Astrocyte of the spinal cord (primary cell): Measurements from ENCODE around the gene ZNF831.

Source experiments
- DNase-seq: peaks from one replicate; pipeline ENCODE4 v3.0.0; 2011; ENCODE audit warnings: low read depth, low spot score
- H3K4me3 ChIP-seq: 2 replicates; pipeline ENCODE4 v1.5.1; 2011; ENCODE audit warnings: low read depth, mild to moderate bottlenecking, low read length, moderate library complexity
- CTCF ChIP-seq: IDR thresholded peaks from 2 replicates; pipeline ENCODE4 v1.5.1; 2012; ENCODE audit warnings: low read depth, mild to moderate bottlenecking, low read length, inconsistent platforms
- in situ Hi-C: cut with HindIII; loops from 2 replicates; pipeline ENCODE4 v1.10.0; 2017; ENCODE audit warnings: low sequenced_read_pairs

The ZNF831 gene

DNA sequence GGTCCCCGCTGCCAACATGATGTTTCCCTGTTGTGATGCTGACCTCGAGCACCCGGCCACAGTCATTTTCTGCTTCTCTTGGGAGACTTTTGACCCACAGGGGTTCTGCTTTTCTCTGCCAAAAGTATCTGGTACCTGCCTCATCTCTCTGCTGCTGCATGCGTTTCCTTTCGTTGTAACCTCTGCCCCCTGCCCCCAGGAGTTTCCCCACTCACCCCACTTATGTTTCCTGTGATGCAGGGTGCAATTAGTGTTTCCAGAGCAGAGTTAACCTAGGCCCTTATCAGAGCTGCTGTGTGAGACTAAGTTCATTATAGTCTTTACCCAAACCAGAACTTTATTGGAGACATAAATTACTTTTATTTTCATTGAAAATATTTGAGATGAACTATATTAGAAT lies 71.6 kb downstream of the ZNF831 start:
- in situ Hi-C loops = no loop called here
- H3K4me3 ChIP-seq = no peak overlapping the region
- TF ChIP-seq CTCF = no peak
- no peak for DNase-seq

DNA sequence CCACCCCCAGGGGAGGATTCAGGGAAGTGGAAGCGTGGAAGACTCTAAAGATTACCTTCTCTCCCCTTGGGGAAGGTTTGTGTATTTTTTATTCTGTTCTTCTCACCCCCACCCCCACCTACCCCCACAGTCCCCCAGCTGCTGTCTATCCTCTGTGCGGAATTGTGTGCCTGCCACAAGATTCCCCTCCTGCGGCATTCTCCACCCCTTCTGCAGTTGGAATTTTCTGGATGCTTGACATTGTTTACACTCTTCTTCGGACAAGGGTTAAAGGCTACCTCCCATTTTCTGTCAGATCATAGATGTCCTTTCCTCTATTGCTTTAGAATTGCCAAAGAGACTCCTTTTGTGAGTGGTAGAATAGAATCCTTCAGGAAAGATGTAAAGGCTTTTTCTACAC lies 76.4 kb downstream of the ZNF831 start:
- in situ Hi-C loops = no loop called here
- no peak overlapping the region for H3K4me3 ChIP-seq
- no peak for DNase-seq
- TF ChIP-seq CTCF = no peak

- in situ Hi-C loops = no loop called here
- DNase-seq = no peak
- H3K4me3 ChIP-seq = no peak overlapping the region
- no peak for TF ChIP-seq CTCF
Observed at GRCh38 chr20:59242714-59243626, 79.3 kb downstream of the ZNF831 start.

- DNase-seq = no peak
- no peak overlapping the region for H3K4me3 ChIP-seq
- TF ChIP-seq CTCF = no peak
- in situ Hi-C loops = no loop called here
Observed at GRCh38 chr20:59246691-59247400, 83.2 kb downstream of the ZNF831 start.

DNA sequence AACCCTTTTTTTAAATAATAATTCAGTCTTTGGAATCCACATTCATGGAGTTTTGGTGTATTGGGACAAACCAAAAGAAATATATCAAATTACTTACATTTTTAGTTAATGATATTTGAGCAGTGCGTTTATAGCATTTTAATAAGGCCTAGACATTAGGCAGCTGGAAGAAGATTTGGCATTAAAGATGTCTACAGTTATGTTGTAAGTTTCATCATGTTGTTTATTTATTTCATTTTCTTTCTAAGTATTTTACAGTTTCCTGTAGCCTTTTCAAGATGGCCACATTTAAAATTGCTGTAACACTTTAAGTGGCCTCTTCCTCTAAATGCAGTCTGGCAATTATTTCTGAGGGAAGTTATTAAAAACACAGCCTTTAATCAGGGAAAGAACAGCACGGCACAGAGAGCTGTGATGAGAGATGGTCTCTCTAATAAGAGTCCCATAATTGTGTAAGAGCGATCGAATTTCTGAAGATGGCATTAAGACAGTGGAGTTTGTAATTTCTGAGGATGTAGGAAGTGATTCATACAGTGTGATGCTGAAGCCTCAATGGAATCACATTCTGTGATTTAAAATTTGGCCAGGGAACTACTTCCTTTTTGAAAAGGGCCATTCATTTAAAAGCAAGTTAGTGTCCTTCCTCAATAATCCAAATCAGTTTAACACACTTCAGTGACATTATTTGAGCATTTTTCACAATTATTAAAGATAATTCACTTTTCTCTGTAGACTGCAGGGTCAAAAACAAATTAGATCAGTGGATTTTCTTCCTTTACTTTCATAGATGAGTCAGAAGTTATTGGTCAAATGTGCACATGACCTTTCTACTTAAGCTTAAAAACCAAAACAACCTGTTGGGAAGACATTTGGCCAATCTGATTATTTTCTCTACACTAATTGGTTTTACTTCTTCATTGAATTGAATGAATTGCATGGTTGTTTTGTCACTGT lies 84.4 kb downstream of the ZNF831 start:
- no peak for DNase-seq
- in situ Hi-C loops = no loop called here
- TF ChIP-seq CTCF = no peak

DNA sequence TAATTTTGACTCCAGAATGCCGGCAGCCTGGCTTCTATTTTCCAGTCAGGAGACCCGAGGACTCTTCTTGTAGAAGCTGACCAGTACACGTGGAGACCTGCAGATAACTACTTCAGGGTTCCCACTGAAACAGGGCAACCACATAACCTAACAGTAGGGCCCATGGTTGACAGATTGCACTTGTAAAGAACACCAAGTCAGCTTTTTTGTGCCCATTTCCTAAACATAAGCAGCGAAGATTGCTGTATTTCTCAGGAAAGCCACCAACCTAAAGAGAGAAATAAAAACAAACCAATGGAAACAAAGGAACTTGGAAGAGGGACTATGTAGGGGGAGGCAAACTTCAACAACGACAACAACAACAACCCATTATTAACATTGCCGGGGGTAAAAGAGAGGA lies 86.7 kb downstream of the ZNF831 start:
- no peak for DNase-seq
- in situ Hi-C loops = no loop called here
- TF ChIP-seq CTCF = no peak
- no peak overlapping the region for H3K4me3 ChIP-seq

More for the DNA sequence above, 84.4 kb downstream of the ZNF831 start:
- no peak overlapping the region for H3K4me3 ChIP-seq
